ENCODE data around the gene PAN3.

Gene PAN3

GRCh38 chr13:28282451-28282850 is 144.1 kb downstream of the PAN3 start:
- in situ Hi-C loops (cut with HindIII; ENCODE audit: low sequenced_read_pairs): loop anchor here (25.0 kb wide), 2 partner anchors 195 to 645 kb away; no protein-coding TSS in a partner anchor

DNA sequence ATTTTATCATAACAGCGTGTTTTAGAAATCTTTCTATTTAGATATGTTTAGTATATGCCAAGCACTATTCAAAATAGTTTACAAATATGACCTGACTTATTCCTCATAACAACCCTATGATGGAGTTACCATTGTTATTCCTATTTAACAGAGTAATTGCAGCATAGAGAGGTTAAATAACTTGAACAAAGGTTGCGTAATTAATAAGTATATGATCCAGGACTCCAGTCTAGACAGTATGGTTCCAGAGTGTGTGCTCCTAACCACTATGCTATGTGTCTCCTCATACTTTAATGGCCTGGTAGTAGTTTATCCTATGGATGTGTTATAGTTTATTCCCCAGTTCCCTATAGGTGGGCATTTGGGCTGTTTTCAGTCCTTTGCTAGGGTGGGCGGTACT is 145.3 kb downstream of the PAN3 start:
- in situ Hi-C loops (cut with HindIII; ENCODE audit: low sequenced_read_pairs): loop anchor here (25.0 kb wide), 2 partner anchors 196 to 646 kb away; no protein-coding TSS in a partner anchor

- in situ Hi-C loops (cut with HindIII; ENCODE audit: low sequenced_read_pairs): loop anchor here (25.0 kb wide), 2 partner anchors 199 to 649 kb away; no protein-coding TSS in a partner anchor
Observed at GRCh38 chr13:28286263-28286662, 147.9 kb downstream of the PAN3 start.

- in situ Hi-C loops (cut with HindIII; ENCODE audit: low sequenced_read_pairs): loop anchor here (25.0 kb wide), 2 partner anchors 210 to 660 kb away; no protein-coding TSS in a partner anchor
Observed at GRCh38 chr13:28297341-28297740, 159.0 kb downstream of the PAN3 start.

- in situ Hi-C loops (cut with HindIII; ENCODE audit: low sequenced_read_pairs): loop anchor here (25.0 kb wide), 2 partner anchors 213 to 663 kb away; no protein-coding TSS in a partner anchor
Observed at GRCh38 chr13:28299916-28300315, 161.6 kb downstream of the PAN3 start.

- in situ Hi-C loops (cut with HindIII; ENCODE audit: low sequenced_read_pairs): no loop called here
Observed at GRCh38 chr13:28301839-28302238, 163.5 kb downstream of the PAN3 start.

- in situ Hi-C loops (cut with HindIII; ENCODE audit: low sequenced_read_pairs): no loop called here
Observed at GRCh38 chr13:28306325-28306724, 168.0 kb downstream of the PAN3 start.

DNA sequence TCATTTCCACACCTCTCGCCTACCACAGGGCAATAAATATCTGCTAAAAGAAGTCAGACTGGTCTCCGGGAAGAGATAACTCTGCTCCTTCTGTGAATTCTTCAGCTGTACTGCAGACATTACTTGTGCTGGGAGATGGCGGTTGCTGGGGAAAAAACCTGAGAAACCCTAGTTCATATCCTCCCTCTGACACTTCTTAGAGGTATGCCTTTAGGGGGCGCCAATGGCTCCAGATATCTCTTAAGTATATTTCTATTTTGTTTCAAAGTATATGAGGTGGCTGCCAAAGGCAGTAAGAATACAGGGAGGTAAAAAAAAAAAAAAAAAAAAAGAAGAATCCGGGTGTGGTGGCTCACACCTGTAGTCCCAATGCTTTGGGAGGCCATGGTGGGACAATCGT is 175.2 kb downstream of the PAN3 start:
- in situ Hi-C loops (cut with HindIII; ENCODE audit: low sequenced_read_pairs): no loop called here

DNA sequence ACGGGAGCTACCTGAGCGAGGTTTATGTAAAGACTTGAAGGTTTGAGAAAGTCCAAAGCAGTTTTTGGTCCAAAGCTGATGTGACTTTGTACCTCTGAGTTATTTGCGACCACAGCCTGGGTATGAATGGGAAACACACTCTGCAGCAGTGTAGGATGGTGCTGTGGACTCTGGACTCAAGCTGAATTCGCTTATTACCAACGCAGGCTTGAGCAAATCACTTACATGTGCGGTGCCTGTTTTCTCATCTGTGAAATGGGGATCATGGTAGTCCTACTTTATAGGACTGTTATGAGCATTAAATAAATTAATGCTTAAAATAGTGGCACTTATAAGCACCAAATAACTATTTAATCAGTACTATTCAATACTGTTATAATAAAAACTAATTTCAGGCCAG is 176.5 kb downstream of the PAN3 start:
- in situ Hi-C loops (cut with HindIII; ENCODE audit: low sequenced_read_pairs): no loop called here

DNA sequence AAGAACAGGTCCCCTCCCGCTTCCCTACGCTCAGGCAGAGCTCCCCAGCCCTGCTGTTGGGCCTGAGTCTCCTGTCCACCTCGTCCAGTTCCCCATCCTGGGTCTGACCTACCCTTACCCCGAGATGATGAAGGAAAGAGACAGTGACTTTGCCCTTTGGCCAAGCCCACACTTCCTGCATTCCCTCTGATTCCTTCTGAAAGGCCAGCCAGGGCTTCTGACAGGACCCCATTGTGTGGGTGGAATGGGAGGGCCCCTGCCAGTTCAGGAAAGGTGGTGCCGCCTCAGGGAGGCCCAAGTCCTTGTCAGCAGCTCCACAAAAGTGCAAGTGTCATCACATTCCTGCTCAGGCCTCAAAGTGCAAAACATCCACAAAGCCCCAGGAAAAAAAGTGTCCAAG is 177.8 kb downstream of the PAN3 start:
- in situ Hi-C loops (cut with HindIII; ENCODE audit: low sequenced_read_pairs): no loop called here

- in situ Hi-C loops (cut with HindIII; ENCODE audit: low sequenced_read_pairs): no loop called here
Observed at GRCh38 chr13:28316836-28317235, 178.5 kb downstream of the PAN3 start.

DNA sequence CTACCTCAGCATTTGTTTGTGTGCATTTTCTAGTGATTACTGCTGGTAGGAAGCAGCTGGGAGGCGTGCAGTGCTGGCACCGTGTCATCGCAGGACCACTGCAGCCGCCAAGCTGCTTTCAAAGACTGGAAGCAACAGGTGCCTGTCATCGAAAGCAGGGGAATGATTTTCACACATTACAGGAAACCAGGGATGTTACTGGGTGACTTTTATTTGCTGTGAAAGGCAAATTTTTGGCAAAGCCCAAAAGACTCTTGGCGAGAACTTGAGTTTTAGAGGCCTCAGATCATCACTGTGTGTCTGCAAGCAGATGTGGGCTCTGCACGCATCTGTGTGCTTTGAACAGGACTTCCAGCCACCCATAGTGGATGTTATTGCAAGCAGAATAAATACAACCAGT is 180.2 kb downstream of the PAN3 start:
- in situ Hi-C loops (cut with HindIII; ENCODE audit: low sequenced_read_pairs): no loop called here

DNA sequence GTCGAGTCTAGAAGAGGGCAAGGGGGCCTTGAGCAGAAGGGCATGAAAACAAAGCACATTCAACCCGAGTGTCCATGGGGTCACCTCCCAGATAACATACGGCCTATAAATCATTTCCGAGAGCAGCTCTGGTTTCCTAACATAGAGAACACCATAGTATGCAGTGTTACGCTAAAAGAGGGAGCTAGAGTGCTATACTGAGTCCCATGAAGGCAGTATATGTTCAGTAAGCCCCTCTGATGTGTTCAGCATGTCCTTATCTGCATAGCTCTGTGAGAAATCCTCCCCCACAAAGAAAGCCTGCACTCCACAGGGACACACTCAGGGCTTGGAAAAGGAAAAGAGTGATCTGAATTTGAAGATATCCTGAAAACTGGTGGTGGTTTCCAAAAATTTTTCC is 181.2 kb downstream of the PAN3 start:
- in situ Hi-C loops (cut with HindIII; ENCODE audit: low sequenced_read_pairs): no loop called here

- in situ Hi-C loops (cut with HindIII; ENCODE audit: low sequenced_read_pairs): loop anchor here (5.0 kb wide), 3 partner anchors 87 to 317 kb away; no protein-coding TSS in a partner anchor
Observed at GRCh38 chr13:28320209-28320608, 181.9 kb downstream of the PAN3 start.

GRCh38 chr13:28320884-28321574 is 182.7 kb downstream of the PAN3 start:
- in situ Hi-C loops (cut with HindIII; ENCODE audit: low sequenced_read_pairs): loop anchor here (5.0 kb wide), 3 partner anchors 86 to 316 kb away; no protein-coding TSS in a partner anchor

DNA sequence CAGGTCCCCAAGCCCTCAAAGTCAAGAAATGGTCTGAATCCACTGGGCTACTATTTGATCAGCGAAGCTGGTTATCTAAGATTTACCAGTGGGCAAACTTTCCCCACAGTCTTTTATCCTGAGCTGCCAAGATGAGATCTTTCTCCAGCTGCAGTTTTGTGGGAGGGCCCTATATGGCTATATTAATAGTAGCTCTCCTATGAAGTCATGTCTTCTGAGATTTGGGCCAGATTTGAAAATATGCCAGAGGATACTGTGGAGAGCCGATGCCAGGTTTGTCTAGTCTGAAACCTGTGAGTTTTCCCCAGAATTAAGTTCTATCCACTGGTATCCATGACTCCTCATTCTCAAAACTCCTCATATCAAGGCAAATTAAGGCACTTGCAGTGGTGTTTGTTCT is 183.4 kb downstream of the PAN3 start:
- in situ Hi-C loops (cut with HindIII; ENCODE audit: low sequenced_read_pairs): loop anchor here (5.0 kb wide), 3 partner anchors 86 to 316 kb away; no protein-coding TSS in a partner anchor

DNA sequence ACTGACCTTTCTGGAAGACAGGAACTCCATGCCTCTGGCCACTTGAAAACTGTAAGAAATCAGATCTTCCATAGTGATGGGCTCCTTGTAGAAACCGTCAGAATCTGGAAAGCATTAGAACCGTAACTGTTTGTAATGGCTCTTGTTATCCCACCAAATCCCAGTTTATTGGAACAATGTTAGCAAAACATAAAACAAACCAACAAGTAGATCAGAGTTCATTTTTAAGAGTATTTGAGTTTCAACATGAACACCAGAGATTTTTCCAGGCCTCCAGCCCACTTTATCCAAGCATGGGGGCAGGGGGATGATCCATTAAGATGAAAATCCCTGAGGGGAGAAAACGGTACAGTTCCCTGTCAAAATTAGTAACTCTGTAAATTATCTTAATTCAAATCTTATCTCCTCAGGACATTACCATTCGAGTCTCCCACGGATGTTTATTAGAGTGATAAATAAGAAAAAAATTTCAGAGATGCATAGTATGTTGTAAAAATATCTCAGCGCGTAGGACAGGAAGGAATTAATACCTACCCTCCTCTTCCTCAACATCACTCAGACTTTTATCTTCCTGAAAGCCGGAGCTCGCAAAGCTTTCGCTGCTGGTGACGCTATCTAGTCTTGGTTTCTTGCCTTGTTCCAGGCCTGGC is 184.0 kb downstream of the PAN3 start:
- in situ Hi-C loops (cut with HindIII; ENCODE audit: low sequenced_read_pairs): loop anchor here (5.0 kb wide), 3 partner anchors 85 to 315 kb away; no protein-coding TSS in a partner anchor

DNA sequence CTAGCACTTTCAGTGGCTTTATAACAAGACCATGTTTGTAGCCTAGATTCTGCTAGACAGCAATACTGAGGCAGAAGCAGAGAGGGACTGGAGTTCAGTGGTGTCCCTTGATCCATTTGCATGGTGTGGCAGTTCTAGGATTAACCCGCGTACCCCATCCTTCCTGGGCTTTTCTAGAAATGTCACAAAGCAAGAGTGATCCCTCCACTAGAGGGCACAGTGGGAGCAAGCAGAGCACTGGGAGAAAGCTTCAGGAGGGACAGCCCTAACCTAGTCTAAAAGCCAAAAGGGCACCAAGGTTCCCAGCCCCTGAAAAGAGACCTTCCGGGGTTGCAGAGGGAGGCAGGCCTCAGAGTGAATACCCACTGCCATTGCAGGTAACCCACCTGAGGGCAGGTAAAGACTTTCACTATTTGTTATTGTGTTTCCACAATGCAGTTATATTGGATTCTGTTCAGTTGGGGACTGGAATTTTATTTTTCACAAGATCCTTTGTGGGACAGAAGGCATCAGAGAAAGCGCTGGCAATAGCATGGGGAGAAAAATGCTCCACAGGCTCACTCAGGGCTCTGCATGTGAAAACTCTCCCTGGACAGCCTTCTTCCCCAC is 185.9 kb downstream of the PAN3 start:
- in situ Hi-C loops (cut with HindIII; ENCODE audit: low sequenced_read_pairs): loop anchor here (5.0 kb wide), 3 partner anchors 83 to 313 kb away; no protein-coding TSS in a partner anchor

DNA sequence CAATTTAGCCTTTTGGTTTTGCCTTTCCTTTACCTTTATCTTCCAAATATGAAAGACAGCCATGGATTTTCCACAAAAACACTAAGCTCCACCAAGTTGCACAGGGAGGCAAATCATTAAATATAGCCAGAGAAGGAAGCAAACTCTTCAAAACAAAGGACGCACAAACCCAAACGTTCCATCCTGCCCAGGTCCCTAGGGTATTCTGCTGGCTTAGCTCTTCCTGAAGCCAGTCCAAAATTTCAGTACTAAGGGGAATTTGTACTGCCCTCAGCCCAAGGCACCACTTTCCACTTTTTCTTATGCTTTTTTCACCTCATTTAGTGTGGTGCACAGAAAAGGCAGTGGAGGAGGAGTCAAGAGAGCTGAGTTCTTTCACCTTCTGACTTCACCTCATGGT is 186.7 kb downstream of the PAN3 start:
- in situ Hi-C loops (cut with HindIII; ENCODE audit: low sequenced_read_pairs): no loop called here

DNA sequence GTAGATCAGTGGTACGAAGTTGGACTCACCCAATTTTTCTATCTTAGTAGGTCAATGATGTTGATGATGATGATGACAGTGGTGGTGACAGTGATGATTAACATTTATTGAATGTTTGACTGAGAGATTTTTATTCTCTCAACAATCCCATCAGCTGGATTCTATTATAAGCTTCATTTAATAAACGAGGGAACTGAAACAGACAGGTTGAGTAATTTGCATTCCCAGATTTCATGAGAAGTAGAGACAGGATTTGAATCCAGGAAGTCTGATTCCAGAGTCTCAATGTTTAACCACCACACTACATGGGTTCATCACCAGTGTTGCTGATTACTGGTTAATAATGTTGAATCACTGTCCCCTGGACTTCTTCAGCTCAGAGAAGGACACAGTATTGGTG is 187.7 kb downstream of the PAN3 start:
- in situ Hi-C loops (cut with HindIII; ENCODE audit: low sequenced_read_pairs): no loop called here
